ENCODE data around the gene ELP2.
A peak's percentile ranks its signal among the peaks of the same experiment; 100 is the strongest.
"Not testable (repeated sequence)": the region's sequence is repeated elsewhere in the genome, so short reads cannot be mapped to it uniquely, and the experiment has no call there.

ELP2 gene

GRCh38 chr18:36187193-36187825, 57.6 kb downstream of the ELP2 start, which contains the start of gene MOCOS:
Gene MOCOS, plus strand, starts transcription at chr18:36187497. Its CDS starts 43 bp downstream, at chr18:36187540.
- DNase-seq (ENCODE audit: insufficient read length, low spot score): peak; percentile 71
- no peak for FAIRE-seq

GRCh38 chr18:36187826-36188721, 58.4 kb downstream of the ELP2 start:
- FAIRE-seq: no peak

GRCh38 chr18:36188916-36189315, 59.2 kb downstream of the ELP2 start:
- no peak for FAIRE-seq
- no peak for DNase-seq (ENCODE audit: insufficient read length, low spot score)

More at GRCh38 chr18:36187826-36188721, 58.4 kb downstream of the ELP2 start:
- no peak for DNase-seq (ENCODE audit: insufficient read length, low spot score)

- no peak for FAIRE-seq
- DNase-seq (ENCODE audit: insufficient read length, low spot score): no peak
Observed at GRCh38 chr18:36189486-36189885, 59.8 kb downstream of the ELP2 start.

GRCh38 chr18:36191286-36191685, 61.6 kb downstream of the ELP2 start:
- DNase-seq (ENCODE audit: insufficient read length, low spot score) (no peak), FAIRE-seq (no peak)

GRCh38 chr18:36191711-36192110, 62.0 kb downstream of the ELP2 start:
- FAIRE-seq (no peak), DNase-seq (ENCODE audit: insufficient read length, low spot score) (no peak)

- DNase-seq (ENCODE audit: insufficient read length, low spot score): no peak
- FAIRE-seq: no peak
Observed at GRCh38 chr18:36194600-36195315, 65.1 kb downstream of the ELP2 start.

GRCh38 chr18:36195427-36196122, 65.9 kb downstream of the ELP2 start:
- DNase-seq (ENCODE audit: insufficient read length, low spot score) (no peak), FAIRE-seq (no peak)

- FAIRE-seq (no peak), DNase-seq (ENCODE audit: insufficient read length, low spot score) (no peak)
Observed at GRCh38 chr18:36196238-36196995, 66.7 kb downstream of the ELP2 start.

- DNase-seq (ENCODE audit: insufficient read length, low spot score) (no peak), FAIRE-seq (no peak)
Observed at GRCh38 chr18:36197511-36198166, 67.9 kb downstream of the ELP2 start.

- FAIRE-seq (no peak), DNase-seq (ENCODE audit: insufficient read length, low spot score) (no peak)
Observed at GRCh38 chr18:36199691-36200295, 70.1 kb downstream of the ELP2 start.

GRCh38 chr18:36200354-36200771, 70.7 kb downstream of the ELP2 start:
- DNase-seq (ENCODE audit: insufficient read length, low spot score): no peak
- no peak for FAIRE-seq

- FAIRE-seq (no peak), DNase-seq (ENCODE audit: insufficient read length, low spot score) (no peak)
Observed at GRCh38 chr18:36201765-36202164, 72.1 kb downstream of the ELP2 start.

- DNase-seq (ENCODE audit: insufficient read length, low spot score): no peak
- FAIRE-seq: no peak
Observed at GRCh38 chr18:36203360-36203895, 73.7 kb downstream of the ELP2 start.

GRCh38 chr18:36205166-36205565, 75.5 kb downstream of the ELP2 start:
- DNase-seq (ENCODE audit: insufficient read length, low spot score): no peak
- no peak for FAIRE-seq

- no peak for FAIRE-seq
- DNase-seq (ENCODE audit: insufficient read length, low spot score): no peak
Observed at GRCh38 chr18:36207303-36207702, 77.6 kb downstream of the ELP2 start.

- DNase-seq (ENCODE audit: insufficient read length, low spot score); FAIRE-seq: not testable (repeated sequence)
Observed at GRCh38 chr18:36207969-36208368, 78.3 kb downstream of the ELP2 start.

- FAIRE-seq (no peak), DNase-seq (ENCODE audit: insufficient read length, low spot score) (no peak)
Observed at GRCh38 chr18:36211612-36212065, 81.9 kb downstream of the ELP2 start.
